Neural cell (in vitro differentiated cells): Measurements from ENCODE around the gene LGALS9B. TPM values are rescaled to one million over a fixed set of nuclear protein-coding genes. Genes with fewer than 3 reads are reported as not detected.
"Not testable (repeated sequence)": the region's sequence is repeated elsewhere in the genome, so short reads cannot be mapped to it uniquely, and the experiment has no call there.

Source experiments
- H2AFZ ChIP-seq: fragments of 200-600, 300-800 bp; sonication (generic), shearing (Covaris generic); 2 replicates; pipeline ENCODE4 v1.6.0; 2014; ENCODE audit warnings: low read depth, mild to moderate bottlenecking, antibody characterized with exemption, low read length, moderate library complexity
- H3F3A ChIP-seq: fragments of 200-600 bp; shearing (Covaris generic); 2 replicates; pipeline ENCODE4 v1.6.1; 2016; ENCODE audit warnings: mild to moderate bottlenecking, moderate library complexity, mixed read lengths, antibody characterized with exemption, low read length; ENCODE audit not compliant: insufficient read depth, poor library complexity, severe bottlenecking
- H3K27ac ChIP-seq: fragments of 200-600, 300-800 bp; sonication (generic), shearing (Covaris generic); 2 replicates; pipeline ENCODE4 v1.5.1; 2014; ENCODE audit warnings: mild to moderate bottlenecking, low read length, moderate library complexity
- H3K27me3 ChIP-seq: fragments of 300-800, 200-600 bp; sonication (generic), shearing (Covaris generic); 2 replicates; pipeline ENCODE4 v1.6.0; 2014; ENCODE audit warnings: mild to moderate bottlenecking, low read depth, low read length, moderate library complexity; ENCODE audit not compliant: insufficient read depth
- H3K36me3 ChIP-seq: fragments of 300-800, 200-600 bp; sonication (generic), shearing (Covaris generic); 2 replicates; pipeline ENCODE4 v1.5.1; 2014; ENCODE audit warnings: mild to moderate bottlenecking, antibody characterized with exemption, low read length, moderate library complexity; ENCODE audit not compliant: insufficient read depth
- H3K4me2 ChIP-seq: fragments of 300-800, 200-600 bp; sonication (generic), shearing (Covaris generic); 2 replicates; pipeline ENCODE4 v1.6.0; 2014; ENCODE audit warnings: mild to moderate bottlenecking, low read length
- H3K4me3 ChIP-seq: fragments of 300-800, 200-600 bp; sonication (generic), shearing (Covaris generic); 2 replicates; pipeline ENCODE4 v1.5.1; 2014; ENCODE audit warnings: mild to moderate bottlenecking, low read length, moderate library complexity
- H3K79me2 ChIP-seq: fragments of 200-600 bp; shearing (Covaris generic); replicated peaks from 2 replicates; pipeline ENCODE4 v1.6.0; 2014; ENCODE audit warnings: mild to moderate bottlenecking, low read length, moderate library complexity; ENCODE audit not compliant: insufficient read depth
- H3K9ac ChIP-seq: fragments of 300-800, 200-600 bp; sonication (generic), shearing (Covaris generic); 2 replicates; pipeline ENCODE4 v1.6.1; 2016; ENCODE audit warnings: mild to moderate bottlenecking, low read length, mixed read lengths
- H3K9me2 ChIP-seq: fragments of 200-600 bp; shearing (Covaris generic); 2 replicates; pipeline ENCODE4 v1.6.1; 2016; ENCODE audit warnings: mild to moderate bottlenecking, low read length, mixed read lengths; ENCODE audit not compliant: insufficient read depth
- H3K9me3 ChIP-seq: fragments of 200-600, 300-800 bp; sonication (generic), shearing (Covaris generic); 2 replicates; pipeline ENCODE4 v1.6.1; 2016; ENCODE audit warnings: mild to moderate bottlenecking, mixed run types, low read length, moderate library complexity, mixed read lengths
- H4K20me1 ChIP-seq: fragments of 200-600 bp; shearing (Covaris generic); 2 replicates; pipeline ENCODE4 v1.6.1; 2016; ENCODE audit warnings: mild to moderate bottlenecking, mixed run types; ENCODE audit not compliant: insufficient read depth
- polyA plus RNA-seq: library from polyadenylated mRNA; depleted of rRNA; stranded (reverse); fragments of >200 nt; gene quantifications from 2 replicates; pipeline ENCODE4 v1.2.3, GENCODE V29; 2014

Gene LGALS9B
- polyA plus RNA-seq, 1 donor from 2014 or later = not detected

GRCh38 chr17:20479889-20480591 lies 12.7 kb upstream of the LGALS9B start:
- not testable (repeated sequence) for H3K27me3 ChIP-seq, H3K9me3 ChIP-seq, H2AFZ ChIP-seq, H4K20me1 ChIP-seq, H3K4me3 ChIP-seq, H3K27ac ChIP-seq, H3K9ac ChIP-seq, H3K36me3 ChIP-seq, H3K9me2 ChIP-seq, H3K4me2 ChIP-seq, H3K79me2 ChIP-seq, H3F3A ChIP-seq

GRCh38 chr17:20477398-20478071 lies 10.2 kb upstream of the LGALS9B start:
- H3K36me3 ChIP-seq, H3K9ac ChIP-seq, H3K79me2 ChIP-seq, H3K4me3 ChIP-seq, H4K20me1 ChIP-seq, H3K4me2 ChIP-seq, H3K9me3 ChIP-seq, H3K27me3 ChIP-seq, H3K27ac ChIP-seq, H3F3A ChIP-seq, H2AFZ ChIP-seq, H3K9me2 ChIP-seq: not testable (repeated sequence)

GRCh38 chr17:20475137-20475831 lies 7.9 kb upstream of the LGALS9B start:
- H3K27me3 ChIP-seq, H3K9me2 ChIP-seq, H2AFZ ChIP-seq: not testable (repeated sequence)

GRCh38 chr17:20474081-20474480 lies 6.7 kb upstream of the LGALS9B start:
- not testable (repeated sequence) for H3K4me2 ChIP-seq, H3K79me2 ChIP-seq, H3K27me3 ChIP-seq, H4K20me1 ChIP-seq, H3K9me2 ChIP-seq, H3K36me3 ChIP-seq, H3K9ac ChIP-seq, H3F3A ChIP-seq, H3K27ac ChIP-seq, H3K4me3 ChIP-seq, H3K9me3 ChIP-seq, H2AFZ ChIP-seq

More at GRCh38 chr17:20475137-20475831, 7.9 kb upstream of the LGALS9B start:
- H3K79me2 ChIP-seq, H4K20me1 ChIP-seq, H3K36me3 ChIP-seq, H3K9me3 ChIP-seq, H3K4me3 ChIP-seq, H3K9ac ChIP-seq, H3K27ac ChIP-seq, H3K4me2 ChIP-seq, H3F3A ChIP-seq: not testable (repeated sequence)

GRCh38 chr17:20469946-20470345 lies 2.6 kb upstream of the LGALS9B start:
- not testable (repeated sequence) for H4K20me1 ChIP-seq, H3K79me2 ChIP-seq, H3K36me3 ChIP-seq, H3K27ac ChIP-seq, H3K9ac ChIP-seq, H3K4me2 ChIP-seq, H3F3A ChIP-seq, H3K27me3 ChIP-seq, H3K4me3 ChIP-seq, H3K9me3 ChIP-seq, H2AFZ ChIP-seq, H3K9me2 ChIP-seq

GRCh38 chr17:20469107-20469506 lies 1.8 kb upstream of the LGALS9B start:
- not testable (repeated sequence) for H2AFZ ChIP-seq, H3K4me2 ChIP-seq, H3K36me3 ChIP-seq, H3K9me3 ChIP-seq, H3K27me3 ChIP-seq, H3K27ac ChIP-seq, H3F3A ChIP-seq, H3K4me3 ChIP-seq, H3K79me2 ChIP-seq, H3K9me2 ChIP-seq, H4K20me1 ChIP-seq, H3K9ac ChIP-seq

- H3F3A ChIP-seq, H2AFZ ChIP-seq, H3K27ac ChIP-seq, H4K20me1 ChIP-seq, H3K9ac ChIP-seq, H3K4me2 ChIP-seq, H3K36me3 ChIP-seq, H3K9me2 ChIP-seq, H3K4me3 ChIP-seq, H3K79me2 ChIP-seq, H3K27me3 ChIP-seq, H3K9me3 ChIP-seq: not testable (repeated sequence)
Measured at GRCh38 chr17:20466999-20467398, 340 bp downstream of the LGALS9B start.

GRCh38 chr17:20466553-20466952 lies 786 bp downstream of the LGALS9B start:
- not testable (repeated sequence) for H3K27me3 ChIP-seq, H3K4me2 ChIP-seq, H3K9me2 ChIP-seq, H4K20me1 ChIP-seq, H3K4me3 ChIP-seq, H3K27ac ChIP-seq, H2AFZ ChIP-seq, H3K36me3 ChIP-seq, H3K9ac ChIP-seq, H3K79me2 ChIP-seq, H3K9me3 ChIP-seq, H3F3A ChIP-seq
